GM15510 (cell line): ENCODE measurements around the gene MUSTN1.

Experiments used
- POLR2A ChIP-seq: IDR thresholded peaks from 3 replicates; pipeline ENCODE4 v1.6.1; 2011; ENCODE audit warnings: borderline replicate concordance; ENCODE audit not compliant: insufficient read length; ENCODE audit errors: extremely low read depth

Gene MUSTN1

GRCh38 chr3:52834871-52835501 is at the start of gene MUSTN1:
TSS of gene MUSTN1 (minus strand) at chr3:52835019. CDS start at chr3:52834948, 71 bp downstream.
- TF ChIP-seq POLR2A: no peak

- no peak for TF ChIP-seq POLR2A
These were observed 47.6 kb upstream of the MUSTN1 start for GRCh38 chr3:52882377-52882776.

GRCh38 chr3:52881871-52882270 is 47.1 kb upstream of the MUSTN1 start:
- TF ChIP-seq POLR2A: no peak

DNA sequence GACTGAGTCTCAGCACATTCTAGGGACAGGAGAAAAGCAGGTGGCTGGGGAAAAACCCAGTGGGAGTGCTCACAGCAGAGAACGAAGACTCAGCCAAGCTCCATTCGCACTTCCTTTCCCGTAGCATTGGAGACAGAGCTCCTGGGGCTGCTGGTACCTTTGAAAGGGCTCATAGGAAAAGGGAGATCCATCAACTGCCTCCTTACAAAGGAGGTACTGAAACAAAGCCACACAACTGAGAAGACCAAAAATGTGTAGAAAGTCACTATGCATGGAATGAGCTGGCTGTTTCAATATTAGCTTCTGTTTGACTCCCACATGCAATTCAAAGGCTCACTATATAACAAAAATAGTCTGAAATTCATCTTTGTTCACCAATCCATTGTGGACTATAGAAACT is 45.7 kb upstream of the MUSTN1 start:
- TF ChIP-seq POLR2A: no peak

GRCh38 chr3:52880047-52880446 is 45.2 kb upstream of the MUSTN1 start:
- TF ChIP-seq POLR2A: no peak

DNA sequence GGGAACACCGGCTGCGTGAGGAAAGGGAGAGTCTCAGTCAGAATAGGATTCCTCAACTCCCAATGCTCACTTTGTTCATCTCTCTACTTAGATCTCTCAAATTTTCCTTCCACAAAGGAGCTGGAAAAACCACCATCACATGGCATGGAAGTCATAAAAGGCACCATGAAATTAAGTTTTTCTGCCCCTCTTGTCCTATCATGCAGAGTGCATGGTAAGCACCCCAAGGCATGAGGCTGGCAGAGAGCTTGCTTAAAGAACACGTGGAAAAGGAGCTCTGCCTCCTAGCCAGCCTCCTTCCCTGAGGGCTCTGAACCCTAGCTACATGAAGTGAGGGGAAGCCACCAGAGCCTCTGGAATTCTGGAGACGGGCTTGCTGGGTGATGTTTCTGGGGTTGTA is 44.8 kb upstream of the MUSTN1 start:
- TF ChIP-seq POLR2A: no peak

DNA sequence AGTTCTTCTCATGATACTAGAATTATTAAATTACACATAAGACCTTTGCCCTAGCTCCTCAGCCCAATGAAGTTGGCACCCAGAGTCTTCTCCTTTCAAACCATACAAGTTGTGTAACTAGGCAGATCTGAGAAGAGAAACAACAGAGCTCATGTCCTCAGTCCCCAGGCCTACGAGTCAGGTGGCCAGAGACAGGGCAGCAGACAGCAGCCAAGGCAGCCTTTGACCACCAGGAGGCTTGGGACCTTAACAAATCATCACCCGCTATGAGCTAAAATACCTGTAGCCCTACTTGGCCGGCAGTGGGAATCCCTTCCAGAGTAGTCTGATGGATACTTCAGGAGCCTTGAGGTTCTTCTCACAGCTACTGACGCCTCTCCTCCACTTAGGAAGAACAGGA is 44.3 kb upstream of the MUSTN1 start:
- no peak for TF ChIP-seq POLR2A

GRCh38 chr3:52877085-52877484 is 42.3 kb upstream of the MUSTN1 start:
- TF ChIP-seq POLR2A: no peak

GRCh38 chr3:52874864-52875587 is 40.2 kb upstream of the MUSTN1 start:
- no peak for TF ChIP-seq POLR2A

DNA sequence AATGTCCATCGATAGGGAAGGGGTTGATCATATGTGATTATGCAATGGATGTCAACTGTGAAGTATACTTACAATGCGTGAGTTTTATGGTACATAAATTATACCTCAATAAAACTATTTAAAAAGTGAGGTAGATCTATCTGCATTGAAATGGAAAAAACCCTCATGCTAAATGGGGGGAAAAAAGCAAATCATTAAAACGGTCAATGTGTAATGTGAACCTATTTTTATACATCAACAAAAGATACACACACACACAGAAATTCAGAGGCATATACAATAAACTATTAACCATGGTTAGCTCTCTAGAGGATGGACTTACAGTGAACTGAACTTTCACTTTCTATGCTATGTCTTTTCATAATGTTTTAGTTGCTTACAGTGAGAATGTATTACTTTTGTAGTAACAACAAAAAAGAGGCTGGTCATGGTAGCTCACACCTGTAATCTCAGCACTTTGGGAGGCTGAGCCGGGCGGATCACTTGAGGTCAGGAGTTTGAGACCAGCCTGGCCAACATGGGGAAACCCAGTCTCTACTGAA is 39.4 kb upstream of the MUSTN1 start:
- no peak for TF ChIP-seq POLR2A

DNA sequence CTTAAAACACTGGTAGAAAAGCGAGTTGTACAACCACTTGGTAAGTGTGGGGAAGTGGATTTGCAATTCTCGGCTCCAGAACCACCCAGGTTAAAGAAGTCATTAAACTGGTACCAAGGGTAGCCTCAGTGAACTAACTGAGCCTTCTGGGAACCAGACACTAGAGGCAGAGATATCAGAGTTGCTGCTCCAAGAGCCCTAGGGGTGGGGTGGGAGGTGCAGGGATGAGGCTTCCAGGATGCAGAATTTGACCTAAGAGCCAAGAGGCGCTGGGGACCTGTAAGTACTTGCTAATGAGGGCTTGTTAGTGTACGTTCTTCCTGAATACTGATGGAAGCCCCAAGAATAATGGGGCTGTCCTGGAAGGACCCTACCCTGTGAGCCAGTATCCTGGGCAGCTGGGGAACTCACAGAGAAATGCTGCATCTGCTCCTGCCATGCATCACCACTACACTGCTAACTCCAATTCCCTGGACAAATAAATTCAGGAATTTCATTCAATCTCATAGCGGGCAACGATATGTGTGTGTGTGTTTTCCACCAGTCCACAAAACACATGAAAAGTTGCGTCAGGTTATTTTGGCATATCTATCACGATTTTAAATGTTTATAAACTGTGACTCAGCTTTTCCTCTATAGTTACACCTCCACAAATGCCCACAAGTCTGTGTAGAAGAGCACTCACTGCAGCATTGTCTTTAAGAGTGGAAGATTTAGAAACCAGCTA is 38.8 kb upstream of the MUSTN1 start:
- TF ChIP-seq POLR2A: no peak

- TF ChIP-seq POLR2A: no peak
These were observed 37.4 kb upstream of the MUSTN1 start for GRCh38 chr3:52872245-52872644.

GRCh38 chr3:52871761-52872160 is 36.9 kb upstream of the MUSTN1 start:
- no peak for TF ChIP-seq POLR2A

GRCh38 chr3:52870471-52870870 is 35.7 kb upstream of the MUSTN1 start:
- no peak for TF ChIP-seq POLR2A

- TF ChIP-seq POLR2A: no peak
These were observed 31.6 kb upstream of the MUSTN1 start for GRCh38 chr3:52866427-52866826.

GRCh38 chr3:52865994-52866393 is 31.2 kb upstream of the MUSTN1 start:
- TF ChIP-seq POLR2A: no peak

DNA sequence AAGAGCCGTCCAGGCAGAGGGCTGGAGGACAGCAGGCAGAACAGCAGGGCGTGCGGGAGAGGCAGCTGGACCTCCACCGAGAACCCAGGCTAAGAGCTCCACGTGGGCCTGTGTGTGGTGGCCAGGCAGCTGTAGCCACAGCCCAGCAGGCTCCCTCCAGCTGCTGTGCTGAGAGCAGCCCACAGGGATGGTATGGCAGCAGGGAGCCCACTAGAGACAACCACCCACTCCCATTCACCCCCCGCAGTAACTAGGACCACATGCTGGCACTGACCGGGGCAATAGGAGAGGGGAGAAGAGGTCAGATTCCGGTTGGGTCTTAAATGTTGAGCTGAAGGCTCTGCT is 25.6 kb upstream of the MUSTN1 start:
- TF ChIP-seq POLR2A: no peak
